CD14-positive monocyte (primary cell): ENCODE measurements around the gene SHROOM4. TPM values are rescaled to one million over a fixed set of nuclear protein-coding genes. Genes with fewer than 3 reads are reported as not detected.

ENCODE experiments used
- DNase-seq, 3 donors: peaks; one replicate each; pipeline ENCODE4 v3.0.0-alpha.2; 2011 to 2022
- H2AFZ ChIP-seq: 2 replicates; pipeline ENCODE4 v1.6.0; 2012; ENCODE audit warnings: mild to moderate bottlenecking, low read depth, low read length, inconsistent platforms; ENCODE audit not compliant: insufficient read depth, poor library complexity, severe bottlenecking
- H3K27ac ChIP-seq, 2 donors: 1 replicate in 1 of 2; 2 replicates in 1 of 2; pipeline ENCODE4 v1.5.1; 2012 to 2013; ENCODE audit warnings: low read length in 2 of 2, control low read depth in 1 of 2, inconsistent platforms in 1 of 2, low read depth in 1 of 2, mild to moderate bottlenecking in 1 of 2
- H3K27me3 ChIP-seq, 2 donors: one replicate each; pipeline versions ENCODE4 v1.6.0 to v1.6.1; 2011 to 2013; ENCODE audit warnings: low read length in 2 of 2; ENCODE audit not compliant: control insufficient read depth in 2 of 2, insufficient read depth in 2 of 2
- H3K36me3 ChIP-seq, 2 donors: replicated peaks in 1 of 2; 1 replicate in 1 of 2; 2 replicates in 1 of 2; pipeline versions ENCODE4 v1.5.1 to v1.6.1; 2012 to 2013; ENCODE audit warnings: low read length in 2 of 2, control low read depth in 1 of 2, inconsistent platforms in 1 of 2, mild to moderate bottlenecking in 1 of 2; ENCODE audit not compliant: insufficient read depth in 2 of 2, control insufficient read depth in 1 of 2
- H3K4me1 ChIP-seq, 2 donors: 1 replicate in 1 of 2; 2 replicates in 1 of 2; pipeline versions ENCODE4 v1.5.1 to v1.6.1; 2012 to 2013; ENCODE audit warnings: low read length in 2 of 2, control low read depth in 1 of 2, inconsistent platforms in 1 of 2, mild to moderate bottlenecking in 1 of 2, moderate library complexity in 1 of 2; ENCODE audit not compliant: insufficient read depth in 2 of 2, control insufficient read depth in 1 of 2
- H3K4me2 ChIP-seq: replicated peaks from 2 replicates; pipeline ENCODE3; 2012; ENCODE audit warnings: low read length, moderate library complexity, mild to moderate bottlenecking; ENCODE audit not compliant: poor library complexity, severe bottlenecking; ENCODE audit errors: extremely low read depth
- H3K4me3 ChIP-seq, 3 experiments: fragments of 200-600 bp in 1 of 3; sonication (generic) in 1 of 3; replicated peaks in 1 of 3; 1 replicate in 2 of 3; 2 replicates in 1 of 3; pipeline ENCODE4 v1.5.1; 2011 to 2013; ENCODE audit warnings: low read length in 3 of 3, mild to moderate bottlenecking in 3 of 3, control low read depth in 2 of 3, low read depth in 2 of 3, inconsistent platforms in 1 of 3, moderate library complexity in 1 of 3
- H3K79me2 ChIP-seq: 2 replicates; pipeline ENCODE4 v1.6.0; 2012; ENCODE audit warnings: mild to moderate bottlenecking, control low read depth, inconsistent platforms, low read length, moderate library complexity; ENCODE audit not compliant: insufficient read depth
- H3K9ac ChIP-seq: 2 replicates; pipeline ENCODE4 v1.6.0; 2017; ENCODE audit warnings: low read length, mild to moderate bottlenecking; ENCODE audit not compliant: insufficient read depth, poor library complexity, severe bottlenecking
- H3K9me3 ChIP-seq, 2 donors: replicated peaks in 1 of 2; 1 replicate in 1 of 2; 2 replicates in 1 of 2; pipeline versions ENCODE4 v1.5.1 to v1.6.1; 2012 to 2013; ENCODE audit warnings: low read length in 2 of 2, control low read depth in 1 of 2; ENCODE audit not compliant: control insufficient read depth in 1 of 2, insufficient read depth in 1 of 2
- H4K20me1 ChIP-seq: 2 replicates; pipeline ENCODE4 v1.6.0; 2012; ENCODE audit warnings: mild to moderate bottlenecking, low read length, control low read depth, moderate library complexity; ENCODE audit not compliant: insufficient read depth
- H3K27ac Mint-ChIP-seq, 7 donors: one replicate each; pipeline ENCODE4 v1.8.0; 2020; ENCODE audit warnings: mild to moderate bottlenecking in 7 of 7, mixed read lengths in 7 of 7, moderate library complexity in 6 of 7, inconsistent platforms in 2 of 7
- H3K27me3 Mint-ChIP-seq, 3 donors: one replicate each; pipeline ENCODE4 v1.8.0; 2021 to 2022; ENCODE audit warnings: low read depth in 3 of 3, mild to moderate bottlenecking in 3 of 3, mixed read lengths in 3 of 3, moderate library complexity in 3 of 3, inconsistent platforms in 1 of 3
- H3K36me3 Mint-ChIP-seq, 2 donors: one replicate each; pipeline ENCODE4 v1.8.0; 2020; ENCODE audit warnings: mixed read lengths in 2 of 2, inconsistent platforms in 1 of 2, mild to moderate bottlenecking in 1 of 2
- H3K4me1 Mint-ChIP-seq: one replicate; pipeline ENCODE4 v1.8.0; 2020; ENCODE audit warnings: mild to moderate bottlenecking, mixed read lengths
- H3K4me3 Mint-ChIP-seq, 2 donors: one replicate each; pipeline ENCODE4 v1.8.0; 2020; ENCODE audit warnings: mild to moderate bottlenecking in 2 of 2, mixed read lengths in 2 of 2, moderate library complexity in 1 of 2
- H3K9me3 Mint-ChIP-seq, 7 donors: one replicate each; pipeline ENCODE4 v1.8.0; 2020 to 2022; ENCODE audit warnings: mixed read lengths in 7 of 7, mild to moderate bottlenecking in 6 of 7, moderate library complexity in 6 of 7, inconsistent platforms in 2 of 7
- CTCF ChIP-seq: fragments of 200-600 bp; IDR thresholded peaks from one replicate; pipeline ENCODE4 v1.8.0; 2022; ENCODE audit warnings: antibody characterized with exemption, mild to moderate bottlenecking
- intact Hi-C, 2 donors: fragments of 100-400 bp; cut with micrococcal nuclease; formaldehyde crosslinking; loops; one replicate each; pipeline versions ENCODE4 v1.15.0 to v1.15.1; 2023
- polyA plus RNA-seq, 3 donors: library from polyadenylated mRNA; depleted of rRNA in 1 of 3; unstranded in 2 of 3; stranded (reverse) in 1 of 3; fragments of 300-500 nt in 2 of 3; fragments of >200 nt in 1 of 3; fragmentation: Illumina TruSeq in 2 of 3; gene quantifications; 1 replicate in 2 of 3; 2 replicates in 1 of 3; pipeline ENCODE4 v1.2.3, GENCODE V29; 2012 to 2021

The SHROOM4 gene
- polyA plus RNA-seq, 3 donors = under 0.01 TPM; not detected in 2

GRCh38 chrX:50596056-50596455, 217.9 kb downstream of the SHROOM4 start:
- H2AFZ ChIP-seq = no peak overlapping the region
- intact Hi-C loops = no loop called here
- H3K4me1 ChIP-seq = no peaks in the 10 kb centered on the region
- H3K27me3 Mint-ChIP-seq = peaks cover 0 to 6% (median 0%) of the 10 kb centered on the region in 3 donors
- no peak for TF ChIP-seq CTCF
- no peaks in the 10 kb centered on the region for H3K36me3 Mint-ChIP-seq
- H3K9me3 ChIP-seq = no peaks in the 10 kb centered on the region
- DNase-seq = no peak
- peaks cover 0 to 3% (median 0%) of the 10 kb centered on the region in 7 donors for H3K9me3 Mint-ChIP-seq
- H3K4me2 ChIP-seq = no peak overlapping the region
- H3K36me3 ChIP-seq = no peaks in the 10 kb centered on the region
- no peaks in the 10 kb centered on the region for H4K20me1 ChIP-seq
- no peak overlapping the region for H3K27ac ChIP-seq
- H3K27me3 ChIP-seq = no peaks in the 10 kb centered on the region
- H3K27ac Mint-ChIP-seq = no peak overlapping the region
- no peak overlapping the region for H3K4me3 ChIP-seq
- no peaks in the 10 kb centered on the region for H3K79me2 ChIP-seq
- H3K4me1 Mint-ChIP-seq = no peaks in the 10 kb centered on the region
- H3K9ac ChIP-seq = no peak overlapping the region
- H3K4me3 Mint-ChIP-seq = no peak overlapping the region

- Histone ChIP-seq H3K27ac (no peak overlapping the region), H3K9me3 (no peaks in the 10 kb centered on the region), H3K4me3 (no peak overlapping the region), H3K9ac (no peak overlapping the region), H3K79me2 (no peaks in the 10 kb centered on the region), H3K4me1 (no peaks in the 10 kb centered on the region), H3K27me3 (no peaks in the 10 kb centered on the region), H3K36me3 (no peaks in the 10 kb centered on the region), H2AFZ (no peak overlapping the region), H4K20me1 (no peaks in the 10 kb centered on the region), H3K4me2 (no peak overlapping the region)
- no peaks in the 10 kb centered on the region for H3K36me3 Mint-ChIP-seq
- H3K27me3 Mint-ChIP-seq = peaks cover 0 to 6% (median 0%) of the 10 kb centered on the region in 3 donors
- peaks cover 0 to 6% (median 0%) of the 10 kb centered on the region in 7 donors for H3K9me3 Mint-ChIP-seq
- H3K4me1 Mint-ChIP-seq = no peaks in the 10 kb centered on the region
- no peak overlapping the region for H3K27ac Mint-ChIP-seq
- intact Hi-C loops = no loop called here
- H3K4me3 Mint-ChIP-seq = no peak overlapping the region
- no peak for TF ChIP-seq CTCF
- no peak for DNase-seq
These were observed 219.2 kb downstream of the SHROOM4 start for GRCh38 chrX:50594788-50595187.
